ENCODE results near the gene EBLN2.

The EBLN2 gene

GRCh38 chr3:73061416-73061815 lies at the start of gene EBLN2:
Gene EBLN2, plus strand, starts transcription at chr3:73061659. Its CDS starts 423 bp downstream, at chr3:73062082.
- DNase-seq: no peak

DNA sequence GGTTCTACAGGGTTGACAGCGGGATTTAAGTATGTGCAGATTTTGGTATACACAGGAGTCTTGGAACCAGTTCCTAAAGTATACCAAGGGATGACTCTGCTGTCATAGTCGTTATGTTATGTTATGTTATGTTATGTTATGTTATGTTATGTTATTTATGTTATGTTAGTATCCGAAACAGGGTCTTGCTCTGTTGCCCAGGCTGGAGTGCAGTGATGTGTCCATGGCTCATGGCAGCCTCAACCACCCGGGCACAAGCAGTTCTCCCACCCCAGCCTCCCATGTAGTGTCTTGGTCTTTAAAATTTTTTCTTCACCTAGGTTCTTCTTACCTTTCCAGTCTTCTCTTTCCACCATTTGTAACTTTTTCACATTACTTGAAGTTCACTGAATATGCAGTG lies 43.2 kb upstream of the EBLN2 start:
- DNase-seq: no peak

GRCh38 chr3:73018790-73019441 lies 42.5 kb upstream of the EBLN2 start:
- no peak for DNase-seq

DNA sequence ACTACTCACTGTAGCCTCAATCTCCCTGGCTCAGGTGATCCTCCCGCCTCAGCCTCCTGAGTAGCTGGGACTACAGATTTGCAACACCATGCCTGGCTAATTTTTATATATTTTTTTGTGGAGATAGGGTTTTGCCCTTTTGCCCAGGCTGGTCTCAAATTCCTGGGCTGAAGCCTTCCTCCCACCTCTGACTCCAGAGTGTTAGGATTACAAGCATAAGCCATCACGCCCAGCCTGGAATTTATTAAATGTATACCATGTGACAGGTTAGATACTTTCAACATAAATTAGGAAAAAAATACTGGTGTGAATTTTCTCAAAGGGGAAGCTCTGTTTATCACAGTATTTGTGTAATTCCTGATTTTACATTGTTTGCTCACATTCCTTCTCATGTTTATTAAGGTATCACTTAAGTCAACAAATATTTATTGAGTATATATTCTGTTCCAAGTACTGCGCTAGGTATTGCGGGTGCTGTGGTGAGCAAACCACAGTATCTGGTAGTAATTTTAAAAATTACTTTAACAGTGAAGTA lies 40.1 kb upstream of the EBLN2 start:
- DNase-seq: no peak

DNA sequence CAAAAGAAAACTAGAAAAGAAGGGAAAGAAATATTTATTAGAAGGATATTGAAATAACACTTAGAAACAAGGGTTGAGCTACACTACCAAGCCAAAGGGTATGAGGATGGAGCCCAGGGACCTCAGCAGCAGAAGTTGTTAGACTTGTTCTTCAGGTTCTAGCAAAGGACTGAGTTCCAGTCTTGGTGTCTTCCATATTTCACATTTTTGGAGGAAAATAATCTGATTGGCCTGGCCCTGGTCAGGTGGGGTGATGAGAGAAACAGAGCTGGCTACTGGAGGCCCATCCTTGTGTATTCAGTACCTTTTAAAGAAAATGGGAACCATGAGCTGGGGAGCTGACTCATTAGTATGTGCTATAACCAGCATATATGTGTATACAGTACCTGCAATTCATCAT lies 36.6 kb upstream of the EBLN2 start:
- DNase-seq: no peak

DNA sequence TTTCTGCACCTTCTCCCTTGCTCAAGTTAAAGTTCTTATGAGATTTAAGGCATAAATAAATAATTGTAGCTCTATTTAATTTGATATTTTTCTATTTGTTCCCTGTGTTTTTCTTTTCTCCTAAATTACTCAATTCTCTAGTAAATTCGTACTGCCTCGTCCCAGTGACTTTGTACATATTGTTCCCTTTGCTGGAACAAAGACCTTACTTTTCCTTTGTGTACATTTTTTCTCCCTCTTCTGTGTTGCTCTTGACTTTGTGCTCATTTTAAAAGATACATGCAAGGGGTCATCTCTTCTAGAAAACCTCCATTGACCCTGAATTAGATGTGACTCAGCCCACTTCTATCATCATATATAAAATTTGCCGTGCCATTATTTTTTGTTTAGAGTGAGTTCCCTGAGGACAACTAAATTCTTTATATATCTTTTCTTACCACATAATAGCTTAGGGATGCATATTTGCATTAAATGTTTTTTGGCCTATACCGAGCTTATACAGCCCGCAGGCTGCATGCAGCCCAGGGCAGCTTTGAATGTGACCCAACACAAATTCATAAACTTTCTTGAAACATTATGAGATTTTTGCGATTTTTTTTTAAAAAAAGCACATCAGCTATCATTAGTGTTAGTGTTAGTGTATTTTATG lies 35.2 kb upstream of the EBLN2 start:
- DNase-seq: no peak

DNA sequence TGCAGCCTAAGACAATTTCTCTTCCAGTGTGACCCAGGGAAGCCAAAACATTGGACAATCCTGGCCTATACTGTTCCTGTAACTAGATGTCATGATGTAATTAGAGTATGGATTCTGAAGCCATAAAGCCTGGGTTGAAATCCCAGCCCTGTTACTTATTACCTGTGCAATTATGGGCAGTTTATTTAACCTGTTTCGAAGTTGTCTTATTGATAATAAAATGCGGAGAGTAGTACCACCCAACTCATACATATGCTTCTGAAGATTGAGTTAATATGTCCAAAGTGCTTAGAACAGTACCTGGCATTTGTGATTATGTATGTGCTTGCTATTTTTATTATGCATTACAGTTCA lies 34.7 kb upstream of the EBLN2 start:
- DNase-seq: no peak

DNA sequence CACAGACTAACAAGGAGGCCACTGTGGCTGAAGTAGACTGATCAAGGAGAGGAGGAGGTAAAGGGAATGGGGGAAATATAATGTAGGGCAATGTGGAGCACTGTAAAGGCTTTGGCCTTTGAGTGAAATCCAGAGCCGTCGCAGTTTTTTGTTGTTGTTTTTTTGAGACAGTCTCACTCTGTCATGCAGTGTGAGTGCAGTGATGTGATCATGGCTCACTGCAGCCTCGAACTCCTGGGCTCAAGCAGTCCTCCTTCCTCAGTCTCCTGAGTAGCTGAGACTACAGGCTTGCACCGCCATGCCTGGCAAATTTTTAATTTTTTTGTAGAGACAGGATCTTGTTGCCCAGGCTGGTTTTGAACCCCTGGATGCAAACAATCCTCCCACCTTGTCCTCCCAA lies 32.7 kb upstream of the EBLN2 start:
- DNase-seq: no peak

DNA sequence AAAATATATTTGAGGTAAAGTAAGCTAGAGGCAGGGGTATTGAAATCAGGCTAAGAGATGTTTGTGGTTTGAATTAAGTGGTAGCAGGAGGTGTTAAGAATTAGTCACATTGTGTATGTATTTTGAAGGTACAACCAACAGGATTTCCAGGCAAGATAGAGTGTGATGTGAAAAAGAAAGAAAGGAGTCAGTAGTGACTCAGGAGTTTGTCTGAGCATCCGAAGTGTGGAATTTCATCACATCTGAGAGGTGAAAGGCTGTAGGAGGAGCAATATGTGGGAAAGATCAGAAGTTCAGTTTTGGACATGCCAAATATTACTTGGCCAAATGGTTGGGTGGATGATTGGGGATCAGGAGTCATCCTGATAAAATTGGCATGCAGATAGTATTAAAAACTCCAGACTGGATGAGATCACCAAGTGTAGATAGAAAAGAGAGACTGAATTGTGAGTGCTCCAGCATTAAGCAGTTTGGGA lies 32.1 kb upstream of the EBLN2 start:
- peak; percentile 89 for DNase-seq

- no peak for DNase-seq
Observed at GRCh38 chr3:73030073-73030597, 31.3 kb upstream of the EBLN2 start.

DNA sequence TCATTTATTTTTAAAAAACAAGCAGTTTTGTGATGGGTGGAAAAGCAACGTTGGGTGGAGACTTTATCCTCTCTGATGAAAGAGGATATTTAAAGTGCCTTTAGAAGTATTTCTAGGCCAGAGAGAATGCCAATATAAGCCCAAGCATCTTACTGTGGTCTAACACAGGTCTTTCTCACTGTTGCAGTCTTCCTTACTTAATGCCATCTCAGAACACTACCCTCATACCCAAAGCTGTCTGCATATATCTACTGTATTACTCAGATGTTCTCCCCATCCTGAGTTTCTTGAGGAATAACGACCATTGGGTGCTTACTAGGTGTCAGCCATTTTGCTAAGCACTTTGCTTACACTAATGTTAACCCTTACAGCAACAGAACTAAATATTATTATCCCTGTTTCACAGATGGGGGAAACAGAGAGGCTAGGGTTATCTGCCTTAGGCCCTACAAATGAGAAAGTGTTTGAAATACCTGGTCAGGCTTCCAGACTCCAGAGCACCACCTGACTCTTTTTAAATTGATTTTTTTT lies 29.8 kb upstream of the EBLN2 start:
- DNase-seq: no peak

DNA sequence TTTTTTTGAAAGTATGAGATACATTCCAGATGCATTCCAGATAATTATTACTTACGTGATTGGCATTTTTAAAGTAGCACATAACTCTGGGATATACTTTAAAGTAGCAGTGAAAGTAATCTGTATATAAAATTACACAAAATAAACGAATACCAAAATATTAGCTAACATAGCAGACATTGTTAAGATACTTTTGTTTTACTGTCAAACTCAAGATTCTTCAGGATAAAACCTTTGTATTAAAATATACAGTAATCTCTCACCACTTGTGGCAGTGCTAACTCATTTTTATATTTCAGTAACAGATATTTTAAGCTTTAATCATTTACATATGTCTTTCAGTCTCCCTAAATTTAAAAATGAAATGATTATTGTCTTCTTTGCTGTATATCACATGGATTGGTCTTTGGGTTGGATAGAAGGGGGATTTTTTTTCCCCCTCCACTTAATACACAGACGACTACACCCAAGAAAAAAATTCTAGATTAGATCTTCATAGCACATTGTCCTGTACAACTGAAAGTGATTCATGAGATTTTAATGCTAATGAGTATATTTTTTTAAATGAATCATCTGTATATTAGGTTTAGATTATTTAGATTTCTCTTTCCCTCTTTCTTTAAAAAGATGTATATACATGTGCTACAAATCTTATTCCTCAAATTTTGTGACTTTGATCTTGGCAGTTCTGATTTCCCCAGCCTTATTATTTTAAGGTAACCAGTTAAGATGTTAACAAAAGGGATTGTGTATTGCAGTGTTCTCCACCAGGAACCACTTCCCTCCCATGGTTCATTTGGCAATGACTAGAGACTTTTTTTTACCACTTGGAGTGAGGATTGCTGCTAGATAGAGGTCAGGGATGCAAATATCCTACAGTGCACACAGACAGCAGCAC lies 24.5 kb upstream of the EBLN2 start:
- DNase-seq: peak; percentile 37

DNA sequence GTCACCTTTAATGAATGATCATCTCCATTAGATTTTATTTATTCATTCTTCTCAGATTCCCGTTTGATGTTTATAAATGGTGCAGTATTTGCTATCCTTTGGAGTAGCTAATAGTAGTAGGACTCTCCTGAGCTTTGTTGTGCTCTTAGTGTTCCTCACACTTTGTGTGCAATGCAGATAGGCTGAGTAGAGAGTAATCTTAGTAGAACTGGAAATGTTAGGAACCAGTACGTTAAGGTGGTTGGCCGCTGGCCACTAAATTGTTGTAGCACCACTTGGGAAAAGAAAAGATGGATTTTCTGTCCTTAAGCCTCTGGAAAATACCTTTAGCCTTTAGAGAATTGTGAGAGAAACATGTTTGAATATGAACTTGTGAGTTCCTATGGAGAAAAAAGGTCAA lies 19.9 kb upstream of the EBLN2 start:
- DNase-seq: no peak

- no peak for DNase-seq
Observed at GRCh38 chr3:73043414-73043813, 18.0 kb upstream of the EBLN2 start.

DNA sequence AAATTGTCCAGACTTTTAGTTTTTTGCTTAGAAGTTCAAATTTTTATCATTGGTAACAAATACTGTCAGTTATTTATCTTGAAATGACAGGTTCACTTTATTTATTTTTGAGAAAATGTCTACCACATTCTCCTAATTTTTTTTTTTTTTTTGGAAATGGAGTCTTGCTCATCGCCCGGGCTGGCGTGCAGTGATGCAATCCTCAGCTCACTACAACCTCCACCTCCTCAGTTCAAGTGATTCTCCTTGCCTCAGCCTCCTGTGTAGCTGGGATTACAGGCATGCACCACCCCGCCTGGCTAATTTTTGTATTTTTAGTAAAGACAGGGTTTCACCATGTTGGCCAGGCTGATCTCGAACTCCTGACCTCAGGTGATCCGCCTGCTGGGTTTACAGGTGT lies 16.1 kb upstream of the EBLN2 start:
- peak; percentile 44 for DNase-seq

DNA sequence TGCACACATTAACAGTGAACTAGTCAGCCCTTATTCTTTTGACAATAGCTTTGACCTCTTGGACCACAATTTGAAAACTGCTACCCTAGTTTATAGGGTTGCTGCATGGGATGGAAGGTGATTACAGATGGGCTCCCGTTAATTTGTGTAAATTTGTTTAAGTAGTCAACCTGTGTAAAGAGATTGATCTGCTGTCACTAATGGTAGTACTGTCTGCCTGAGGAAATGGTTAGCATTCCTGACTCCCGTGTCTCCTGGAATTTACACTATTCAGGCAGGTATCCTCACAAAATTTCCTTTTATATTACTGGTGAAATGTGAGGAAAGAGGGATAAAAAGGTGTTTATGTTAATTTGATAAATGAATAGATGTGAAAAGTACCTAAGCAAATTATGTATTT lies 15.3 kb upstream of the EBLN2 start:
- DNase-seq: no peak

- DNase-seq: no peak
Observed at GRCh38 chr3:73049319-73049718, 12.1 kb upstream of the EBLN2 start.

DNA sequence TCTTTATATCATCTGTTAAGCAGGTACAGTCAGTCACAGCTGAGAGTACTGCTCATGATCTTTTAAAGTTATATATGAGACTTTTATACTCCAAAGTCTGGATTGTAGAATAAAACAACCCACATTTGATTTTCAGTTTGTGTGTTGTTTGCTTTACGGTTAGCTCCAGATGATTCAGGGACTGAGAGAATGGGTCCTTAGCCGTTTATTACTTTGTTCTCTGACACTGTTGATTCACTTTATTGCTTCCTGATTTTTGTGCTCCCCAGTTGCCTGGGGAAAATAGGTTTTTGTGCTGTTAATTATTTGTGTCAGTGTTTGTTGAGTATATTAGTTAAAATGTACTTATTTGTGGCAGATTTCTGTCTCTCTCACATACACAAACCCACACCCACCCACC lies 8.6 kb upstream of the EBLN2 start:
- DNase-seq: no peak

DNA sequence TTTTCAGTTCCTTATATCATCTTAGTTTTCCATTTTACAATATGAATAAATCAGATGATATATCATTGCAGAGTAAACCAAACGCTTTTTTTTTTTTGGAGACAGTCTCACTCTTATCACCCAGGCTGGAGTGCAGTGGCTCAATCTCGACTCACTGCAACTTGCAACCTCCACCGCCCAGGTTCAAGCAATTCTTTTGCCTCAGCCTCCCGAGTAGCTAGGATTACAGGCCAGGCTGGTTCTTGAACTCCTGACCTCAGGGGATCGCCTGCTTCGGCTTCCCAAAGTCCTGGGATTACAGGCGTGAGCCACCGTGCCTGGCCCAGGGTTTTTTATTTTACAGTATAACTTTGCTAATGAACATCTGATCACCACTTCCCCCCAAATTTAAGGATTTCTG lies 5.9 kb upstream of the EBLN2 start:
- DNase-seq: no peak

DNA sequence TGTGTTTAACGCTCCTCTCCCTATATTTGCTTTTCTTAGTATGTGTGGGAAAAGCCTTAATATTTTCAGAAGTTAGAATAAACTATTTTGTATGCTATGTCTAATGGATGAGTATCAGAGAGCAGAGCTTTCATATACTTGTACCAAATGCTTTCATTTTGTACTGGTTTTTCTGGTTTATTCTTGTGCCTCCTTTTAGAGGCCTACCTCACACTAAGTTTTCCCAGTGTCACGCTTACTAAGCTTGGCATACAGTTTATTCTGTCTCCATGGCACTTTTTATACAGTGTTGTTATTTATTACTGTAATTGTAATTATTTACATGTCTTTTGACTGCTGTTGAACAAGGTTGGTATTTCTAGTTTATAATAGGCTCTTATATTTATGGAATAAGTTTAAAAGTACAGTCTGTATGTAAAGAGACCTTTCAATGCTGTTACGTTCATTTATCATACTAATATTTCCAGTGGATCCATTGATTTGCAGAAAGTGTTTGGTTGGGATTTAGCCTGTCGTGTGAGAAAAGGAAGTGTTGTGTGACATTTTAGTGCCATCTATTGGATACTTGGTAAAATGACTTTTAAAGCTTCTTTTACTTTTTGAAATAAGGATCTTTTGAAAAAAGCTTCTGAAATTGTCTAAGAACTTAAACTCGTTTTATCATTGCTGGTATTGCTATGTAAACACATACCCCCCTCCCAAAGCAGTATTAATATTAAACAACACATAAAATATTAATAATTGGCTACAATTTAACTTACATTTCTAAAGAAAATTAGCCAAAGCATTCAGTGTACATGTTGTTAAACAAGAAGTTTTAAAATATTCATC lies 5.2 kb upstream of the EBLN2 start:
- peak; percentile 42 for DNase-seq

DNA sequence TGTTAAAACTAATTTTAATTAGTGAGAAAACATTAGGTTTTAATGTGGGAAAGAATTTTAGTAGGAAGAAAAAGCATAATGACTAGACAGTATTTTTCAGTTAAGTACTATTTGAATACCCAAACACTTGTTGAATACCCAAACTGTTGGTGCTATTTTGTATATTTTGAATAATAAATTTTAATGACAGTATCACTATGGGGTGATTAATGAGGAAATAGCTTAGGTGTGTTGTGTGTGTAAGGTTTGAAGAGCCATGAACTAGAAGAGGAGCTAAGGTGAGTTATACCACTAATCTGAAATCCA lies 4.7 kb upstream of the EBLN2 start:
- DNase-seq: no peak

- peak; percentile 50 for DNase-seq
Observed at GRCh38 chr3:73060302-73060723, 1.1 kb upstream of the EBLN2 start.
